ENCODE results near the gene CENPL. TPM values are rescaled to one million over a fixed set of nuclear protein-coding genes. Genes with fewer than 3 reads are reported as not detected.

The CENPL gene
- total RNA-seq, 1 experiment from 2014 or later = 28.7 TPM

DNA sequence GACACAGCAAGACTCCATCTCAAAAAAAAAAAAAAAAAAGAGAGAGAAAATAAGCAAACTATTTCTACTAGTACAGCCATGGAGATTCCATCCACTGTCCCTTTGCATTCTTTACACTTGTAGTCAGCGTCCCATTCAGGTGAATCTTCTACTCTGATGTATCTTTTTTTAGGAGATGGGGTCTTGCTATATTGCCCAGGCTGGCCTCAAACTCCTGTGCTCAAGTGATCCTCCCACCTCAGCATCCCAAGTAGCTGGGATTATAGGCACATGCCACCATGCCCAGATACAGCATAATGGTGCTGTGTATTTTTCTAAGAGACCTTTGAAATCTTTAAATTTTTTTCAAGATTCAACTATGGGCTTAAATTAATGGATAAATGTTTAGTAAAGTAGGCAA, 8.1 kb upstream of the CENPL start:
- in situ Hi-C loops (cut with HindIII; ENCODE audit: low pct_unique_long_range_greater_than_20kb, low sequenced_read_pairs) (no loop called here), intact Hi-C loops (cut with micrococcal nuclease; ENCODE audit: unreplicated experiment) (no loop called here)
- H3K36me3 ChIP-seq (ENCODE audit: control insufficient read depth, insufficient read depth, low read length) = peaks cover 12% of the 10 kb centered on the region; the same call in 1 of the 2 replicates
- ATAC-seq (no peak), DNase-seq (ENCODE audit: low read depth, low spot score) (no peak)
- ChIA-PET POLR2A (no interaction called here), CTCF (no interaction called here)
- no peaks in the 10 kb centered on the region for H3K4me1 ChIP-seq (ENCODE audit: control insufficient read depth, insufficient read depth, low read length)
- H3K9me3 ChIP-seq (ENCODE audit: control insufficient read depth, insufficient read depth, low read depth, low read length) = no peaks in the 10 kb centered on the region
- H3K4me3 ChIP-seq (ENCODE audit: low read depth in 2 of 2, low read length in 2 of 2) = no peak overlapping the region
- no TSS peak for BruUV-seq (replicated peaks)
- H3K27me3 ChIP-seq (ENCODE audit: control insufficient read depth, insufficient read depth, low read length) = no peaks in the 10 kb centered on the region
- TF ChIP-seq CTCF (IDR thresholded peaks at IDR 0.05) (no peak), TCF7L2 (IDR thresholded peaks at IDR 0.05; ENCODE audit: low read depth, low read length) (no peak), SIN3A (IDR thresholded peaks at IDR 0.05; ENCODE audit: borderline replicate concordance, insufficient read depth, low read depth, low read length) (no peak)
- no peak overlapping the region for H3K27ac ChIP-seq (ENCODE audit: low read length)

DNA sequence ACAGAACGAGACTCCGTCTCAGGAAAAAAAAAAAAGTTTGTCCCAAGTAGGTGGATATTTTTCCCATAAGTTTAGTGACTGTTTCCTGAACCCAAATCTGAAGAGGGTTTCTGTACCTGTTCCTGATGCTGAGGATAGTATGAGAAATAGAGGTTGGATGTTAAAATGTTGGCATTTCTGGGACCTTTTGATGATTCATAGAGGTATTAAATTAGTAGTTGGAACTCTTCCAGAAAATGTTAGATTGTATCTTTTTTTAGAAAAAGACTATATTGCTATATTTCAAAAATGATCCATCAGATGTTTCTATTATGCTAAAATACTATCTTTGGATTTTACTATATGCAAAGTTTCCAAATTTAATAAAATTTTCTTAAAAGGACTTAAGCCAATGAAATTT, 2.9 kb upstream of the CENPL start:
- Histone ChIP-seq H3K9me3 (ENCODE audit: control insufficient read depth, insufficient read depth, low read depth, low read length) (no peaks in the 10 kb centered on the region), H3K27me3 (ENCODE audit: control insufficient read depth, insufficient read depth, low read length) (no peaks in the 10 kb centered on the region), H3K4me3 (ENCODE audit: low read depth in 2 of 2, low read length in 2 of 2) (no peak overlapping the region), H3K4me1 (ENCODE audit: control insufficient read depth, insufficient read depth, low read length) (peaks cover 11% of the 10 kb centered on the region), H3K36me3 (ENCODE audit: control insufficient read depth, insufficient read depth, low read length) (peaks cover 8% of the 10 kb centered on the region), H3K27ac (ENCODE audit: low read length) (no peak overlapping the region)
- TF ChIP-seq TCF7L2 (IDR thresholded peaks at IDR 0.05; ENCODE audit: low read depth, low read length) (no peak), SIN3A (IDR thresholded peaks at IDR 0.05; ENCODE audit: borderline replicate concordance, insufficient read depth, low read depth, low read length) (no peak), CTCF (IDR thresholded peaks at IDR 0.05) (no peak), POLR2AphosphoS5 (IDR thresholded peaks at IDR 0.05; ENCODE audit: low read depth, low read length) (no peak), REST (IDR thresholded peaks at IDR 0.05; ENCODE audit: insufficient read depth in 1 of 2, low read depth in 2 of 2, low read length in 1 of 2) (no peak)
- CTCF ChIA-PET = no interaction called here
- BruUV-seq (replicated peaks) = no TSS peak
- ATAC-seq = no peak
- DNase-seq (ENCODE audit: low read depth, low spot score) = no peak
- intact Hi-C loops (cut with micrococcal nuclease; ENCODE audit: unreplicated experiment) = no loop called here
- in situ Hi-C loops (cut with HindIII; ENCODE audit: low pct_unique_long_range_greater_than_20kb, low sequenced_read_pairs) = no loop called here
- POLR2A ChIA-PET = no interaction called here
